Fibroblast of skin of abdomen (primary cell): Measurements from ENCODE around the gene RNF114. TPM values are rescaled to one million over a fixed set of nuclear protein-coding genes. Genes with fewer than 3 reads are reported as not detected.
"Not testable (repeated sequence)": the region's sequence is repeated elsewhere in the genome, so short reads cannot be mapped to it uniquely, and the experiment has no call there.

Experiments
- DNase-seq: peaks from one replicate; pipeline ENCODE4 v3.0.0-alpha.2; 2013
- polyA plus RNA-seq, 2 experiments: library from polyadenylated mRNA; unstranded; fragments of 120-200 nt; gene quantifications; one replicate each; pipeline ENCODE4 v1.2.1, GENCODE V29; 2013; ENCODE audit not compliant: insufficient read length in 2 of 2

The RNF114 gene, protein sequence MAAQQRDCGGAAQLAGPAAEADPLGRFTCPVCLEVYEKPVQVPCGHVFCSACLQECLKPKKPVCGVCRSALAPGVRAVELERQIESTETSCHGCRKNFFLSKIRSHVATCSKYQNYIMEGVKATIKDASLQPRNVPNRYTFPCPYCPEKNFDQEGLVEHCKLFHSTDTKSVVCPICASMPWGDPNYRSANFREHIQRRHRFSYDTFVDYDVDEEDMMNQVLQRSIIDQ
- 50.9 TPM for polyA plus RNA-seq (2013, experiment 1 of 2; ENCODE audit: insufficient read length)
- polyA plus RNA-seq (2013, experiment 2 of 2; ENCODE audit: insufficient read length) = 53.7 TPM

DNA sequence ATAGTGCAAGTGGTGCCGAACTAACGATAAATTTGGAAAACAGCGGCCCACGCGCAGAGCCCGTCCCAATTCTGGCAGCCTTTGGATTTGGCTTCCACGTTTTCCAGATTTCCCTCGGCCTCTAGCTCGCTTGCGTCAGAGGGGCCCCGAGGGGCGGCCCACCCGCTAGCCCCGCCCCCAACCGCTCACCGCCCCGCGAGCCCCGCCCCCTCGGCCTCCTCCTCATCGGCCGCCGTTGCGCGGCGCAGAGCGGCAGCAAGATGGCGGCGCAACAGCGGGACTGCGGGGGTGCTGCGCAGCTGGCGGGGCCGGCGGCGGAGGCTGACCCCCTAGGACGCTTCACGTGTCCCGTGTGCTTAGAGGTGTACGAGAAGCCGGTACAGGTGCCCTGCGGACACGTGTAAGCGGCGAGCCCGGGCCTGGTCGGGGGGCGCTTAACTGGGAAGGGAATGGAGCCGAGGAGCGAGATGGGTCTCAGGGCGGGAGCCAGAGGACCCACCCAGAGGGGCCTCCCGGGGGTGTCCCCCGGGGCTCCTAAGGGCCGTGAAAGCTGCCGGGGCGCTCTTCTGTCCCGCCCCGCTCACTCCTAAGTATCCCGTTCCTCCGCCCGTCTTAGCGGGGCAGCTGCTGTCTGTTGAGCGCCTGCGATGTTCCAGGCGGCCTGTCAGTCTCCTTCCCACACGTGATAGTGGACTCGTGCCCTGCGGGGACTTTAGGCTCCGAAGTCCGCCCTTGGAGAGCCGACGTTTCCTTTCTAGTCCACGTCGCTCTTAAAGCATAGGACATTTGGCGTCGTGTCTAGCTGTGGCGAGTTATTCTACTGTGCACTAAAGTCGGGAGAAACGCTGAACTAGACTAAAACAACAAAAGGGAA lies at the start of gene RNF114:
RNF114 (plus strand) TSS at position 245 of the 874 bp plus-strand sequence; CDS start at position 261, 16 bp downstream.
- DNase-seq = peak; percentile 90

DNA sequence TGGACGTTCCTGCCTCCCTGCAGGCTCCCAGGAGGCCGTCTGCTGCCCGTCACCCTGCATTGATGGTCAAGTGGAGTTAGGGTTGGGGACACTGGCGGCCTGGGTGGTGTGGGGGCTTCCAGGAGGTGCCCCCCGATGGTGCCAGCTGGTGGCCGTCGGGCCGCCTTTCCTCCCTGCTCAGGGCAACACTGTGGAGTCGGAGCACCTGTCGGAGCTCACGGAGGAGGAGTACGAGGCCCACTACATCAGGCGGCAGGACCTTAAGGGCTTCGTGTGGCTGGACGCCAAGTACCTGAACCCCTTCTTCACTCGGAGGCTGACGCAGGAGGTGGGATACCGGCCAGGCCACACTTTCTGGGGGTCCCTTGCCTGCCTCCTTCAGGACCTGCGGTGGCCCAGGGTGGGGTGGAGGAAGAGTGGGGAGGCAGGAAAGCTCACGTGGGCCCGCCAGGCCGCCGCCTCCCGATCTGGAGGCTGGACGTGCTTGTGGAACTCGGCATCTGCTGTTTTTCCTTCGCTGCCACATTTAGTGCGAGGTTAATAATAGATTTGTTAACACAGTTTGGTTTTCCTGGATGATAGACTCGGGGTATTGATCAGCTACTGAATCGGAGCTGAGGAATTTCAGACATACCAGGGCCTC lies 49.5 kb upstream of the RNF114 start:
- DNase-seq = no peak

DNA sequence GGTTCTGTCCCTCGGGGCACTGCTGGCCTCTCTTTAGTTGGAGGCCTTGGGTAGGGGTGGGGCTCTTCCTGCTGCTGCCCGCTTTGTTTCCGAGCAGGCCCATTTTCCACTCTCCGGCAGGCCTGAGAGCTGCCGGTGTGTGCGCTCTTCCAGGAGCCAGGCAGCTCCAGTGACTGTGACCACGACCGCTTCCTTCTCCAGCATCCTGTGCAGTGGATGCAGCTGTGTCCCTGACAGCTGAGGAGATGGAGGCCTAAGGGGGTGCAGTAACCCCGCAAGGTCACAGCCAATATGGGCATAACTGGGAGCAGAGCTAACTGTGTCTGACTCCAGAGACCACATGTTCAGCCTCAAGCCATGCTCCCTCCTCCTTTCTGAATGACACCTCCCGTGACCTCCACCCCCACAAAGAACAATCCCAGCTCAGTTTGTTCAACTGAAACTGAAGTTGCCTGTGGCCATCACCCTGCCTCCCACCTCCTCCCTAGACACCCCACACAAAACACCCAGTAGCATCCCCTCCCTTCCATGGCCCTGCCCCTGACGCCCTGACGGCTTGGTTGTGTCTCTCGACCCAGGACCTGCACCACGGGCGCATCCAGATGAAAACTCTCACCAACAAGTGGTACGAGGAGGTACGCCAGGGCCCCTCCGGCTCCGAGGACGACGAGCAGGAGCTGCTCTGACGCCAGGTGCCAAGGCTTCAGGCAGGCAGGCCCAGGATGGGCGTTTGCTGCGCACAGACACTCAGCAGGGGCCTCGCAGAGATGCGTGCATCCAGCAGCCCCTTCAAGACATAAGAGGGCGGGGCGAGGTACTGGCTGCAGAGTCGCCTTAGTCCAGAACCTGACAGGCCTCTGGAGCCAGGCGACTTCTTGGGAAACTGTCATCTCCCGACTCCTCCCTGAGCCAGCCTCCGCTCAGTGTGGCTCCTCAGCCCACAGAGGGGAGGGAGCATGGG lies 48.7 kb upstream of the RNF114 start:
- no peak for DNase-seq

DNA sequence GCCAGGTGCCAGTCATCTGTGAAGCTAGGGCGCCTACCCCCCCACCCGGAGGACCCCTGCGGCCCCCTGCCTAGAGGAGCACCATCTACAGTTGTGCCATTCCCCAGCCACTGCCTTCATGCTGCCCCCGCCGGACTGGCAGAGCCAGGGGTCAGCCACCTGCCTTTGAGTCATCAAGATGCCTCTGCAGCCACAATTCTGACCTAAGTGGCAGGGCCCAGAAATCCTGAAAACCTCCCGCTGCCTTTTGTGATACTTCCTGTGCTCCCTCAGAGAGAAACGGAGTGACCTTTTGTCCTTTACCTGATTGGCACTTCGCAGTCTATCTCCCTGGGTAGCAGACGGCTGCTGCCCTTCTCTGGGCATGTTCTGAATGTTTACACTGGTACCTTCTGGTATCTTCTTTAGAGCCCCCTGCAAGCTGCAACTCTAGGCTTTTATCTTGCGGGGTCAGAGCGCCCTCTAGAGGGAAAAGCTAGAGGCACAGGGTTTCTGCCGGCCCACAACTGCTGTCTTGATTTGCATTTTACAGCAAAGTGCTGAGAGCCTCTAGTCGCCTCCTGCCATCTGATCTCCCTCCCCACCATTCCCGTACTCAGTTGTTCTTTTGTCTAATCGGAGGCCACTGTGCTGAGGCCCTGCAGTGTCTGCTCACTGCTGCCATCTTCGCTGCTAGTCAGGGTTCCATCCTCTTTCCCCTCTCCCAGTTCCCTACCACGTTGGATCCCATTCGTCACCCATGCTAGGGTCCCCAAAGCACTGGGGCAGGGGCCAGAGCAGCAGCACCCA lies 47.8 kb upstream of the RNF114 start:
- peak; percentile 36 for DNase-seq

DNA sequence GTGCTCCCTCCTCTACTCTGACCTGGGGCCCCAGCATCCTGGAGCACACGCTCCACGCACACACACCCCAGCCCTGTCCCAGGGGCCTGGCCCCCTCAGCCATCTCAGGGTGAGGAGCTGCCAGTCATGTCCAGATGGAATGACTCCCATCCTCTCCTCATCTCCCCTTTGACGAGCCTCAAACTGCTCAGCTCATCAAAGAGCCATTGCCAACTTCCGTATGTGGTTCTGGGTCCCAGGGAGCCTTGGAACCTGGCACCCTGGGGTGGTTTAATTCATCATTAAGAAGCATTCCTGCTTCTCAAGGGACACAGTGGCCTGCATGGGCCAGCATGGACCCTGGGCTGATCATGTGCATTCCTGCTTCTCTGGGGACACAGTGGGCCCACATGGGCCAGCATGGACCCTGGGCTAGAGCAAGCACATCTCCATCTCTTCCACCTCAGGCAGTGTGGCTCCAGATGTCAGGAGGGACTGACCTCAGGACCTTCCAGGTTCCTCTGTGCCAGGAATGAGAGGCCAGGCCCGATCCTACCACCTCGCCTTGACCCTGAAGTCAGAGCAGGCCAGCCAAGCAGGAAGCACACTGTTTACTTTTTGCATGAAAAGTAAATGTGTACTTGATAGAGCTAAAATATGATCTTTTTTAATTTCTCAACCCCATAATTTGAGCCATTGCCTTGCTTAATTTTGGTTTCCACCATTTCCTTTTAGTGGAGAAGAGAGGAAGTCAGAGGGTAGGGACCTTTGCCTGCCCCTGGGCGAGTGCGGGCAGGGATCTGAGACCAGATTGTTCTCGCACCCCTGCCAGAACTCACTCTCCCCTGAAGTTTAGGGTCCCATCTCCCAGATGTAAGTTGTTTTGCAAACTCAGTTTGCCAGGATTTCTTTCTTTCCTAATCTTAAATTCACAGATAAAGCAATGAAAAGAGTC lies 46.9 kb upstream of the RNF114 start:
- DNase-seq = no peak

DNA sequence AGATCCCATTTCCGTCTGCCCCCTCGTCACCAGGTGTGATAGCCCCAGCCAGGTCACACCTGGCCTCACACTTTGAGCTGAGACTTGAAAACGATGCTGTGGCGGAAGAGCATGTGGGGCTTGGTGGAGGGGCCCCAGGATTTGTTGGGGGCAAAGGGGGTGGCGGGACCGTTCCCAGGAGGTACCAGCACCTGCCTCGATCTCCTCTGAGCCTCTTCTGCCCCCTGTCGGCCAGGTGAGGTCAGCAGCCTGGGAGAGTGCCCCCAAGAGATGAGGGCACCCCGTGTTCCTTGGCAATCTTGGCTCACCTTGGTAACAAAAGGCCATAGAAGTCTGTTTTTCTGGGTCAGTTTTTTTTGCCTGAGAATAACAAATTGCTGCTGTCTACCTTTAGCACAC lies 46.3 kb upstream of the RNF114 start:
- DNase-seq = no peak

DNA sequence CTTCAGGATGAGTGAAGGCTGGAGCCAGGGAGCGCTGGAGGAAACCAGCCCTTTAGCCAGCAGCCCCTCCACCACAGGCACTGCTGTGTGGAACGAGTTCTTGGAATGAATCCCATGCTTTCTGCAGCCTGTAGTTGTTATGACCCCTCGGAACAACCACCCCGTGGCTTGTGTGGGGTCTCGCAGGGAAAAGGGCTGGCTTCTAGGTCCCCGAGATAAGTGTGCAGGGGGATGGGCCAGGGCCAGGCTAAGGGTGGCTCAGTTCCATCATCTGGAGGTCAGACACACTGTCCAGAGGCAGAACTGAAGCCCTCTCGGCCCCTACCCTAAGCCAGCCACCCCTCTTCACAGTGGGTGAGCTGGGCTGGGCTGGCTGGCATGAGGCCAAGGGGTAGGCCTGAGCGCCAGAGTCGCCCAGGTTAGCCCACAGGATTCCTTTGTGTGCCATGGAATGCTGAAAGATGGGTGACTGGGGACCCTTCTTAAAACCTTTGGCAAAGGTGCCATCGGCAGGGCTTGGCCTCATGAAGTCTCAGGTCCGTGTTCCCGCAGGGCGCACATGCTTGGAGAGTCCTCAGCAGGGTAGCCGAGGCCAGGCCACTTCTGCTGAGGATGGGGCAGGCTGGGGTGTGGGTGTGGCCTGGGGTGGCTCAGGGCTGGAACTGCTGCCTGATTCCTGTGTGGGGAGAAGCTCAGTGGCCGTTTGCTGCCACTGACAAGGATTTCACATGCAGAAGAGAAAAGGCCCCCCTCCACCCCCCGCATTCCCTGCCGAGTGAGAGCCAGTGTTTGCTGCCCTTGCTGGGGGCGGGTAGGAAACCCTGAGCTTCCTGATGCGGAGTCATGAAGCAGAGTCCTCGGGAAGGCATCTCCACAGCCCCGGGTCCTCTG lies 45.5 kb upstream of the RNF114 start:
- DNase-seq = peak; percentile 30

DNA sequence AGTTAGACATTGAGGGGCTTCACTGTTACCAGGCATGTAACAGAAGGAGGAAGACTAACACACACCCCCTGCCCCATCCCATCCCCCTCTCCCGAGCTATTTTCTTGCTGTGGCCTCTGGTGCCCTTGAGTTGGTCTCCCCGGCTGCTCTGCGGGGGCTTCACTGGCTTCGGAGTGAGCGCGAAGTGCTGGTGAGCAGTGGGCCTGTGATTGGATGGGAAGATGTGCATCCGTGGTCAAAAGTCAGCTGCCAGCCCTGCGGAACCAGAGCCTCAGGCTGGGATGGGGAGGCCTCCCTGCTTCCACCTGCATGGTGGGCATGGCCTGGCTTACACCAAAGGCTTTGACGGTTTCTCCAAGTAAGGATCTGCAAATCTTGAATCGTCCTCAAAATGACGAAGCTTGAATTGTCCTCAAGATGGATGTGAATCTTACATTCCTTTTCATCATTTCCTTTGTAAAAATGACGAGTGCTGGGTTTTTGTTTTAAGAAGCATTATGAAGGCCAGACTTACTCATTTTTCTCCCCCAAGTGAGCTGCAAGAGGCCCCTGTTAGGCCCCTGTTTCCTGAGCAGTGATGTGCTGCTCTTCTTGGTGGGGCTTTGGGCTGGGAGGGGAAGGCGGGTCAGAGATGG lies 44.6 kb upstream of the RNF114 start:
- peak; percentile 51 for DNase-seq

DNA sequence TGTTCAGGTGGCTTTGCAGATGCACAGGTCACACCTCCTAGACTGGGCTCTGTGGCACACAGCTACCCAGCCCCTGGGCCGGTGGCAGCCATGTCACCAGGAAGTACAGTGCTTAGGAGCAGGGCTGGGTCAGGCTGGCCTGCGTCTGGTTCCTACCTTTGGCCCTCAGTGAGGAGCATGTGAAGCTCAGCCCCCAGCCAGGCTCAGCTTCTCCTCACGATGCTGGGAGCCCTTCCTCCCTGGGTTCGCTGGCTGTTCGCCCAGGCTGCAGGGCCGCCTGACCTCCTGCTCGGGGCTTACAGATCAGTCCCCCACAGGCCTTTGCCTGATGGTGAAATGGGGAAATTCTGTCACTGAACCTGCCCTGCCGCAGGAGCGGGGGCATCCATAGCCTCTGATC lies 43.9 kb upstream of the RNF114 start:
- DNase-seq = no peak

DNA sequence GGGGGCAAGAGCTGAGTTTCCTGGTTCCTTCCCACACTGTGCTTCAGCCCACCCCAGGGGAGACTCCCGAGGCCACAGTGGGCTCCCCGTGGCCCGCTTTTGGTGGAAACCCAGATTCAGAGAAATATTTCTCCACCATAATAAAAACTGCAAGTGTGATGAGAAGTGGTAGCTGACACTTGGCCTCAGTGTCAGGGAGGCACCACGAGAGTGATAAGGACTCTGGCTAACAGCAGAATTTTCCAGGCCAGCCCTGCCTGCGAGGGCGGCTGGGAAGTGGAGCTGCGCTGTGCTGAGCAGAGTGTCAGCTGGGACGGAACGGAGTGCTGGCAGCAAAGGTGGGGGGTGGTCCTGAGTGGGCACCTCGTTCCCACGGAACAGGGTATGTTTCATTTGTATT lies 43.4 kb upstream of the RNF114 start:
- DNase-seq = no peak

DNA sequence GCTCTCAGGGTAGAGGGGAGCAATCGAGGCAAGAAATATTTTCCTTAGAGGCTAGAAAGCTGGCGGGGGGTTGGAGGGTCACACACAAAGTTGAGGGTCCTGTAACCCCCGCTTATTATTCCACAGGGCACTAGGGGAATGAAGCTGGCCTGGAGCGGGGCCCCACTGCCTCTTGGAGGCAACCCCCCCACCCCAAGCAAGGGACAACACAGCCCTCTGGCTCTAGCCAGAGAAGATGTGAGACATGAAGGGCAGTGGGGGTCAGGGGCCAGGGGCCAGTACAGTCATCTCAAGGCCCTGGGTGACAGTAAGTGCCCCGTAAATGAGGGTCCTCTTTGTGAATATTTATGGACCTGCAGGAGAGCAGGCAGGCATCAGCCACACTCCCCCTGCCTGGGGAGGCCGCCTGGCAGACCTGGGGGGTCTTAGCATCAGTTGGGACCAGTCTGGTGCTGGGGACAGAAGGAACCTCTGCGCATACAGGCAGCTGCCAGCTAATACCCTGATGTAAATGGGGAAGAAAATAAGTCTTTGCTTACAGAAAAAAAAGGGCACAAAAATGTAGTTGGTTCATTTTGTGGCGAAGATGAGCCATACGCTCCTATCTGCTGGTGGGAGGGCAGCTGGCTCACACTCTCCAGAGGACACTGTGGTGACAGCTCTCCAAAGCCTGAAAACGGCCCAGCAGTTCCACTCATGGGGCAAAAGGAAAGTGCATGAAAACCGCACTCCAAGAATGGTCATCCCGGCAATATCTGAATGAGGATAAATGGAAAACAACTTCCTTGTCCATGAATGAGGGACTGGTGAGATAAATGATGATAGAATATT lies 42.7 kb upstream of the RNF114 start:
- no peak for DNase-seq

DNA sequence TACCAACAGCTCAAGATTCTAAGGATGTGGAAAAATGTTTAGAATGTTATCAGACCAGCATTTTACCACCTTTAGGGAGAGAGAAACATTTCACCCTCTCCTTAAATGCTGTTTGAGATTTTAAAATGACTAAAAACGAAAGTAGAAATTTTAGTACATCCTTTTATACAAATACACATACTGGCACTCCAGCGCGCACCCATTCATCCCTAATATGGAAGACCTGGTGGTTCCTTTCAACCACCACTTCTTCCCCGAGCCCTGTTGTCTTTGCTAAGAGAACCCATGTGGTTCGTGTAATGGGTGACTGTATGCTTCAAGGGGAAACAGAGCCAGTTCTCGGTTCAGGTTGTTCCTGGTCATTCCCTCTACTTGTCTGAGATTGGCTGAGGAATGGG lies 42.1 kb upstream of the RNF114 start:
- no peak for DNase-seq

DNA sequence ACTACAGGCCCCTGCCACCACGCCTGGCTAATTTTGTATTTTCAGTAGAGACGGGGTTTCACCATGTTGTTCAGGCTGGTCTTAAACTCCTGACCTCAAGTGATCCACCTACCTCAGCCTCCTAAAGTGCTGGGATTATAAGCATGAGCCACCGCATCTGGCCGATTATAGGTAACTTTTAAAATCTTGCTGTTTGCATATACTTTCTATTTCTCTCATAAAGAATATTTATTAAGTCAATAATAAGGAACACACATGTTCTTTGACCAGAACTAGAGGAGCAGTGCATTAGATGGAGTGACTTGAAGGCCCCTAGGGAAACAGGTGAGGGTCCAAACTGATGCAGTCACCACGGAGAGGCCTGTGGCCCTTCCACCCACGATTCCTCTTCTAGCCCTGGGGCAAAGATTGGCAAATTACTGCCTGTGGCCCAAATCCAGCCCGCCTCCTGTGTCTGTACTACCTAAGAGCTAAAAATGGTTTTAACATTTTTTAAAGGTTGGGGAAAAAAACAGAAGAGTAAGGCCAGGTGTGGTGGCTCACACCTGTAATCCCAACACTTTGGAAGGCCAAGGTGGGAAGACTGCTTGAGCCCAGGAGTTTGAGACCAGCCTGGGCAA lies 40.6 kb upstream of the RNF114 start:
- not testable (repeated sequence) for DNase-seq

DNA sequence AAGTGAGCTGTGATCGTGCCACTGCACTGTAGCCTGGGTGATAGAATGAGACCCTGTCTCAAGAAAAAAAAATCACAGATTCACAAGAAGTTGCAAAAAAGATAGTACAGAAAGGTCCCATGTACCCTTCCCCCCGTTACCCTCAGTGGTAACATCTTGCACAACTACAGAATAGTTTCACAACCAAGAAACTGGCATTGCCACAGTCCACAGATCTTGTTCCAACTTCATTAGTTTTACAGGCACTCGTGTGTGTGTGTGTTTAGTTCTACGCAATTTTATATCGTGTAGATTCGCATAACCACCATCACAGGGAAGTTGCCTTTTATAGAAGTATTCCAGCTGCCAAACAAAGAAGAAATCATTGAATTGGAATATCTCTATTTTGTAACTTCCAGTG lies 40.0 kb upstream of the RNF114 start:
- DNase-seq = no peak

DNA sequence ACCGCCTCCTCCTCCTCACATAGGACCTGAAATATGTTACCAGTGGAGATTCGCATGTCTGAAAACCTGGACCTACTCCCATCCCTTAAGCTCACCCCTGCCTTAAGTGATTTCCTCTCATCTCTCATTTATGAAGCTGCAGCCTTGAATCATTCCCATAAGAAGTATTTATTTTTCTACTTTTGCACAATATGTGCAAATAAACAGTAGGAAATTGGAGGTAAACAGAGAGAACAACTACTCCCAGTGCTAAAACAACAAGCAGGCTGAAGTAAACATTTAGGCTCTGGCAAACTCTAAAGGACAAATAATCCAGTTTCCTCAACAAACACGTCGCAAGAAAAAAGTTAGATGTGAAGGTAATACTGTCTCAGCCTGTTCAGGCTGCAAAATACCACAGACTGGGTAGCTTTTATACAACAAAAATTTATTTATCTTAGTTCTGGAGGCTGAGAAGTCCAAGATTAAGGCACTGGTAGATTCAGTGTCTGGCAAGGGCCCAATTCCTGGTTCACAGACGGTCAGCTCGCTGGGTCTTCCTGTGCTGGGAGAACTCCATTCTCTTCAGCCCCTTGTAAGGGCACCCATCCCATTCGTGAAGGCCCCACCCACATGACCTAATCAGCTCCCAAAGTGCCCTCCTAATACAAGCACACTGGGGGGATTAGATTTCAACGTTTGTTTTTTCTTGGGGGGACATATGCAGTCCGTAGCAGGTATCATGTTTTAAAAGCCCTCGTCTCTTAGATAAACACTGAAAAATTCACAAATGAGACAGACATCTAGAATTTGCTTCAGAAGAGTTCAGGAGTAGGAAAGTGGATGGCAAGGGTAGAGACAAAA lies 36.4 kb upstream of the RNF114 start:
- no peak for DNase-seq

DNA sequence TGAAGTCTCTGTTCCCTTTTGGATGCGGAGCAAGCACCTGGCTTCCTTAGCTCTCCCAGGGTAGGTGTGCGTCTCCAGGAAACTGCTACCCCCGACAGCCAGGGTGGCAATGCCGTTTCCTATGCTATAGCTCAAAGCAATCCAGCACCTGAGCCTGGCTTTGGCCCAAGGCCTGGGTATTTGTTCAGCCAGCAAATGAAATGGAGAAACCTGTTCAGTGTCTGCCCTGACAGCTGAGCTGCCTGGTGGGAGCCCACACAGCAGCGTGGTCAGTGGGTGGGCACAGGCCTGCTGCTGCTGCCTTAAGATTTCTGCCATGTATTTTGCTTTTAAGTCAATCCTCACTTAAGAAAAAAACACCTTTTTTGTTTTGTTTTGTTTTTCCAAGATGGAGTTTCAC lies 34.6 kb upstream of the RNF114 start:
- DNase-seq = no peak
